ENCODE results near the gene GPRIN2. TPM values are rescaled to one million over a fixed set of nuclear protein-coding genes. Genes with fewer than 3 reads are reported as not detected.
"Not testable (repeated sequence)": the region's sequence is repeated elsewhere in the genome, so short reads cannot be mapped to it uniquely, and the experiment has no call there.

The GPRIN2 gene
- total RNA-seq, 1 experiment from 2014 or later: 3.7 TPM

- CTCF ChIA-PET; H3K4me3 Mint-ChIP-seq (ENCODE audit: unreplicated experiment); H3K9me3 ChIP-seq; H3K27me3 ChIP-seq (replicated peaks; ENCODE audit: control insufficient read depth, insufficient read depth, low read length); H3K36me3 ChIP-seq (ENCODE audit: control insufficient read depth, insufficient read depth, low read length); intact Hi-C loops (cut with micrococcal nuclease; ENCODE audit: unreplicated experiment); BruUV-seq (replicated peaks); H3K9me3 Mint-ChIP-seq (ENCODE audit: unreplicated experiment); H3K27ac Mint-ChIP-seq (ENCODE audit: unreplicated experiment); H3K4me3 ChIP-seq (ENCODE audit: low read depth, low read length); POLR2A ChIA-PET; H3K36me3 Mint-ChIP-seq (ENCODE audit: insufficient read depth, unreplicated experiment); H3K4me1 ChIP-seq; H3K27me3 Mint-ChIP-seq (ENCODE audit: insufficient read depth, unreplicated experiment); H3K4me1 Mint-ChIP-seq (ENCODE audit: low read depth, unreplicated experiment): not testable (repeated sequence)
- DNase-seq: peak in 1 of 2 experiments; percentile 3
Observed at GRCh38 chr10:46572765-46573164, 16.3 kb upstream of the GPRIN2 start.

GRCh38 chr10:46570655-46571054, 14.2 kb upstream of the GPRIN2 start:
- H3K4me3 Mint-ChIP-seq (ENCODE audit: unreplicated experiment); DNase-seq; H3K4me1 ChIP-seq; POLR2A ChIA-PET; H3K27ac Mint-ChIP-seq (ENCODE audit: unreplicated experiment); BruUV-seq (replicated peaks); H3K27me3 Mint-ChIP-seq (ENCODE audit: insufficient read depth, unreplicated experiment); H3K4me3 ChIP-seq (ENCODE audit: low read depth, low read length); H3K4me1 Mint-ChIP-seq (ENCODE audit: low read depth, unreplicated experiment); H3K9me3 Mint-ChIP-seq (ENCODE audit: unreplicated experiment); H3K36me3 Mint-ChIP-seq (ENCODE audit: insufficient read depth, unreplicated experiment); H3K27me3 ChIP-seq (replicated peaks; ENCODE audit: control insufficient read depth, insufficient read depth, low read length); CTCF ChIA-PET; intact Hi-C loops (cut with micrococcal nuclease; ENCODE audit: unreplicated experiment); H3K36me3 ChIP-seq (ENCODE audit: control insufficient read depth, insufficient read depth, low read length); H3K9me3 ChIP-seq: not testable (repeated sequence)

GRCh38 chr10:46567151-46567550, 10.7 kb upstream of the GPRIN2 start:
- CTCF ChIA-PET; H3K36me3 Mint-ChIP-seq (ENCODE audit: insufficient read depth, unreplicated experiment): not testable (repeated sequence)

GRCh38 chr10:46565591-46566332, 9.3 kb upstream of the GPRIN2 start:
- CTCF ChIA-PET: interaction anchor here (0.7 to 1.3 kb wide), 3 partner anchors 12 to 28 kb away, joined by 5 to 8 read pairs (median 6); no protein-coding TSS in a partner anchor
- BruUV-seq (replicated peaks); H3K36me3 Mint-ChIP-seq (ENCODE audit: insufficient read depth, unreplicated experiment); H3K9me3 Mint-ChIP-seq (ENCODE audit: unreplicated experiment); POLR2A ChIA-PET; H3K27me3 ChIP-seq (replicated peaks; ENCODE audit: control insufficient read depth, insufficient read depth, low read length); H3K4me3 Mint-ChIP-seq (ENCODE audit: unreplicated experiment); H3K4me3 ChIP-seq (ENCODE audit: low read depth, low read length); H3K9me3 ChIP-seq; H3K27me3 Mint-ChIP-seq (ENCODE audit: insufficient read depth, unreplicated experiment); H3K27ac Mint-ChIP-seq (ENCODE audit: unreplicated experiment); intact Hi-C loops (cut with micrococcal nuclease; ENCODE audit: unreplicated experiment); H3K4me1 ChIP-seq; H3K4me1 Mint-ChIP-seq (ENCODE audit: low read depth, unreplicated experiment); H3K36me3 ChIP-seq (ENCODE audit: control insufficient read depth, insufficient read depth, low read length): not testable (repeated sequence)
- TF ChIP-seq, protein P1, sequence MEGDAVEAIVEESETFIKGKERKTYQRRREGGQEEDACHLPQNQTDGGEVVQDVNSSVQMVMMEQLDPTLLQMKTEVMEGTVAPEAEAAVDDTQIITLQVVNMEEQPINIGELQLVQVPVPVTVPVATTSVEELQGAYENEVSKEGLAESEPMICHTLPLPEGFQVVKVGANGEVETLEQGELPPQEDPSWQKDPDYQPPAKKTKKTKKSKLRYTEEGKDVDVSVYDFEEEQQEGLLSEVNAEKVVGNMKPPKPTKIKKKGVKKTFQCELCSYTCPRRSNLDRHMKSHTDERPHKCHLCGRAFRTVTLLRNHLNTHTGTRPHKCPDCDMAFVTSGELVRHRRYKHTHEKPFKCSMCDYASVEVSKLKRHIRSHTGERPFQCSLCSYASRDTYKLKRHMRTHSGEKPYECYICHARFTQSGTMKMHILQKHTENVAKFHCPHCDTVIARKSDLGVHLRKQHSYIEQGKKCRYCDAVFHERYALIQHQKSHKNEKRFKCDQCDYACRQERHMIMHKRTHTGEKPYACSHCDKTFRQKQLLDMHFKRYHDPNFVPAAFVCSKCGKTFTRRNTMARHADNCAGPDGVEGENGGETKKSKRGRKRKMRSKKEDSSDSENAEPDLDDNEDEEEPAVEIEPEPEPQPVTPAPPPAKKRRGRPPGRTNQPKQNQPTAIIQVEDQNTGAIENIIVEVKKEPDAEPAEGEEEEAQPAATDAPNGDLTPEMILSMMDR (IDR thresholded peaks at IDR 0.05; ENCODE audit: insufficient read depth in 1 of 2, low read depth in 1 of 2, low read length in 1 of 2, severe bottlenecking in 1 of 2, unreplicated experiment in 1 of 2): peak; percentile 90 to 97
- peak; percentile 83 to 87 for DNase-seq

More at GRCh38 chr10:46567151-46567550, 10.7 kb upstream of the GPRIN2 start:
- H3K9me3 Mint-ChIP-seq (ENCODE audit: unreplicated experiment); H3K27me3 Mint-ChIP-seq (ENCODE audit: insufficient read depth, unreplicated experiment); BruUV-seq (replicated peaks); H3K4me3 ChIP-seq (ENCODE audit: low read depth, low read length); DNase-seq; H3K27ac Mint-ChIP-seq (ENCODE audit: unreplicated experiment); H3K9me3 ChIP-seq; POLR2A ChIA-PET; H3K4me1 Mint-ChIP-seq (ENCODE audit: low read depth, unreplicated experiment); H3K36me3 ChIP-seq (ENCODE audit: control insufficient read depth, insufficient read depth, low read length); H3K4me3 Mint-ChIP-seq (ENCODE audit: unreplicated experiment); H3K27me3 ChIP-seq (replicated peaks; ENCODE audit: control insufficient read depth, insufficient read depth, low read length); intact Hi-C loops (cut with micrococcal nuclease; ENCODE audit: unreplicated experiment); H3K4me1 ChIP-seq: not testable (repeated sequence)
